Muscle layer of colon (tissue), 2 donors: ENCODE data around the gene AHCYL2.
"Not testable (repeated sequence)": the region's sequence is repeated elsewhere in the genome, so short reads cannot be mapped to it uniquely, and the experiment has no call there.

Experiments used
- H3K27ac ChIP-seq: one replicate; pipeline ENCODE4 v1.7.0; 2013; ENCODE audit warnings: low read depth, mild to moderate bottlenecking, low read length, moderate library complexity
- H3K27me3 ChIP-seq, 2 donors: one replicate each; pipeline ENCODE4 v1.7.0; 2013; ENCODE audit warnings: low read length in 2 of 2, mild to moderate bottlenecking in 2 of 2; ENCODE audit not compliant: insufficient read depth in 2 of 2, control insufficient read depth in 1 of 2
- H3K36me3 ChIP-seq: one replicate; pipeline ENCODE4 v1.7.0; 2013; ENCODE audit warnings: mild to moderate bottlenecking, low read length; ENCODE audit not compliant: insufficient read depth
- H3K4me1 ChIP-seq: one replicate; pipeline ENCODE4 v1.7.0; 2013; ENCODE audit warnings: mild to moderate bottlenecking, low read length; ENCODE audit not compliant: insufficient read depth
- H3K4me3 ChIP-seq, 2 donors: one replicate each; pipeline ENCODE4 v1.7.0; 2013; ENCODE audit warnings: low read length in 2 of 2, low read depth in 1 of 2, mild to moderate bottlenecking in 1 of 2, moderate library complexity in 1 of 2
- H3K9ac ChIP-seq: one replicate; pipeline ENCODE4 v1.7.0; 2013; ENCODE audit warnings: low read length
- H3K9me3 ChIP-seq: one replicate; pipeline ENCODE4 v1.7.0; 2013; ENCODE audit warnings: mild to moderate bottlenecking, low read length
- donor health status: abdominal sarcoma.
- donor health status: Adenocarcinoma of cecum.

AHCYL2 gene

DNA sequence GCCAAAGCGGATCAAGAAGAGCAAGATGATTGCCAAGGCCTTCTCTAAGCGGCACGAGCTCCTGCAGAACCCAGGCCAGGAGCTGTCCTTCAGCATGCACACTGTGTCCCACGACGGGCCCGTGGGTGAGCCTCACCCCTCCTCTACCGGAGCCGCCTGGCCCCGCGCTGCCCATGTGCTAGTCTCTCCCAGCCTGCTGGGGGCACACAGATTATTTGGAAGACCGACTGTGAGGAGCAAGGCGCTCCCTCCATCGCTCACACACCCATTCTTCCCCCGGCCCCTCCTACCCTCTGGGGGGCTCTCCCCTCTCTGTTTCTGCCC is 13.9 kb upstream of the AHCYL2 start:
- H3K4me1 ChIP-seq: no peaks in the 10 kb centered on the region
- no peak overlapping the region for H3K9ac ChIP-seq
- H3K27me3 ChIP-seq: no peaks in the 10 kb centered on the region
- no peak overlapping the region for H3K4me3 ChIP-seq
- H3K27ac ChIP-seq: no peak overlapping the region
- peaks cover 29% of the 10 kb centered on the region for H3K36me3 ChIP-seq
- no peaks in the 10 kb centered on the region for H3K9me3 ChIP-seq

DNA sequence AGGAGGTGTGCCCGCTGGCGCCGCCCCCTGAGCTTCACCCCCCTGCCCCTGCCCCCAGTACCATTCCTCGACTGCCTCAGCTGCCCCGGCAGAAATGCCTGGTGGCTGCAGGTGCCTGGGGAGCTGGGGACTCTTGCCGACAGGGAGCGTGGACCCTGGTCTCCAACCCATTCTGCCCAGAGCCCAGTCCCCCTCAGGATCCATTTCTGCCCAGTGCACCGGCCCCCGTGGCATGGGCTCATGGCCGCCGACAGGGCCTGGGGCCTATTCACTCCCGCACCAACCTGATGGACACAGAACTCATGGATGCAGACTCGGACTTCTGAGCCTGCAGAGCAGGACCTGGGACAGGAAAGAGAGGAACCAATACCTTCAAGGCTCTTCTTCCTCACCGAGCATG is 12.7 kb upstream of the AHCYL2 start:
- Histone ChIP-seq H3K4me3 (no peak overlapping the region), H3K9ac (no peak overlapping the region), H3K4me1 (no peaks in the 10 kb centered on the region), H3K36me3 (peaks cover 25% of the 10 kb centered on the region), H3K27ac (no peak overlapping the region), H3K9me3 (no peaks in the 10 kb centered on the region), H3K27me3 (no peaks in the 10 kb centered on the region)

DNA sequence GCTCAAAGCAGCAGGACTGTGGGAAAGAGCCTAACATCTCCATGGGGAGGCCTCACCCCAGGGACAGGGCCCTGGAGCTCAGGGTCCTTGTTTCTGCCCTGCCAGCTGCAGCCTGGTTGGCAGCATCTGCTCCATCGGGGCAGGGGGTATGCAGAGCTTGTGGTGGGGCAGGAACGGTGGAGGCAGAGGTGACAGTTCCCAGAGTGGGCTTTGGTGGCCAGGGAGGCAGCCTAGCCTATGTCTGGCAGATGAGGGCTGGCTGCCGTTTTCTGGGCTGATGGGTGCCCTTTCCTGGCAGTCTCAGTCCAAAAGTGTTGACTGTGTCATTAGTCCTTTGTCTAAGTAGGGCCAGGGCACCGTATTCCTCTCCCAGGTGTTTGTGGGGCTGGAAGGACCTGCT is 12.2 kb upstream of the AHCYL2 start:
- no peaks in the 10 kb centered on the region for H3K4me1 ChIP-seq
- H3K36me3 ChIP-seq: peaks cover 25% of the 10 kb centered on the region
- H3K27ac ChIP-seq: no peak overlapping the region
- H3K9ac ChIP-seq: no peak overlapping the region
- H3K9me3 ChIP-seq: no peaks in the 10 kb centered on the region
- no peak overlapping the region for H3K4me3 ChIP-seq
- H3K27me3 ChIP-seq: no peaks in the 10 kb centered on the region

DNA sequence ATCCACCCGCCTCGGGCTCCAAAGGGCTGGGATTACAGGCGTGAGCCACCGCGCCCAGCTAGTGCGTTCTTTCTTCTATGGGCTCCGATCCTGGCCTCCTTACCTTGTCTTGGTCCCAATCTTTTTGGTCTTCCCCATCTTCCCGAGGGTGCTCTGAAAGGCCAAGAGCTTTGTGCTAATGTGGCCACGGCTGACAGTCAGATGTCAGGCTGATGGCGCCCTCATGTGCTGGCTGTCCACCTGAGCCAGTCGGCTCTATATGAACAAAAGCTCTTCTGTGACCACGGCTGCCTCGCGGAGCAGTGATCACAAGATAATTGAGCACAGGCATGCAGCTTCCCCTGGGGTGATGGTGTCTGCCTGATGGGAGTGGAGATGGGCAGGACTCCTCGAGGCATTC is 11.0 kb upstream of the AHCYL2 start:
- H3K27ac ChIP-seq: no peak overlapping the region
- H3K4me3 ChIP-seq: no peak overlapping the region
- no peaks in the 10 kb centered on the region for H3K4me1 ChIP-seq
- H3K9me3 ChIP-seq: no peaks in the 10 kb centered on the region
- peaks cover 23% of the 10 kb centered on the region for H3K36me3 ChIP-seq
- H3K27me3 ChIP-seq: no peaks in the 10 kb centered on the region
- H3K9ac ChIP-seq: no peak overlapping the region

DNA sequence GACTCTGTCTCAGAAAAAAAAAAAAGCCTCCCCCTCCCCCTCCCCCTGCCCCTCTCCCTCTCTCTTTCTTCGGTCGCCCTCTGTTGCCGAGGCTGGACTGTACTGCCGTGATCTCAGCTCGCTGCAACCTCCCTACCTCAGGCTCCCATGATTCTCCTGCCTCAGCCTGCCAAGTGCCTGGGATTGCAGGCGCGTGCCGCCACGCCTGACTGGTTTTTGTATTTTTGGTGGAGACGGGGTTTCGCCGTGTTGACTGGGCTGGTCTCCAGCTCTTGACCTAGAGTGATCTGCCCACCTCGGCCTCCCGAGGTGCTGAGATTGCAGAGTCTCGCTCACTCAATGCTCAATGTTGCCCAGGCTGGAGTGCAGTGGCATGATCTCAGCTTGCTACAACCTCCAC is 9.1 kb upstream of the AHCYL2 start:
- not testable (repeated sequence) for H3K4me3 ChIP-seq, H3K27me3 ChIP-seq, H3K27ac ChIP-seq

DNA sequence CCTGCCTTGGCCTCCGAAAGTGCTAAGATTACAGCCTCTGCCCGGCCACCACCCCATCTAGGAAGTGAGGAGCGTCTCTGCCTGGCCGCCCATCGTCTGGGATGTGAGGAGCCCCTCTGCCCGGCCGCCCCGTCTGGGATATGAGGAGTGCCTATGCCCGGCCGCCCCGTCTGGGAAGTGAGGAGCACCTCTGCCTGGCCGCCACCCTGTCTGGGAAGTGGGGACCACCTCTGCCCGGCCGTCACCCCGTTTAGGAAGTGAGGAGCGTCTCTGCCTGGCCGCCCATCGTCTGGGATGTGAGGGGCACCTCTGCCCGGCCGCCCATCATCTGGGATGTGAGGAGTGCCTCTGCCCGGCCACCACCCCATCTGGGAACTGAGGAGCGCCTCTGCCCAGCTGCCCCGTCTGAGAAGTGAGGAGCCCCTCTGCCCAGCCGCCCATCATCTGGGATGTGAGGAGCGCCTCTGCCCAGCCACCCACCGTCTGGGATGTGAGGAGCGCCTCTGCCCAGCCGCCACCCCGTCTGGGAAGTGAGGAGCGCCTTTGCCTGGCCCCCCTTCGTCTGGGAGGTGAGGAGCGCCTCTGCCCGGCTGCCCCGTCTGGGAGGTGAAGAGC is 8.6 kb upstream of the AHCYL2 start:
- not testable (repeated sequence) for H3K27ac ChIP-seq, H3K4me3 ChIP-seq, H3K27me3 ChIP-seq, H3K9ac ChIP-seq, H3K4me1 ChIP-seq, H3K9me3 ChIP-seq
- peaks cover 11% of the 10 kb centered on the region for H3K36me3 ChIP-seq

More for the DNA sequence above, 9.1 kb upstream of the AHCYL2 start:
- not testable (repeated sequence) for H3K4me1 ChIP-seq, H3K9ac ChIP-seq, H3K9me3 ChIP-seq
- peaks cover 11% of the 10 kb centered on the region for H3K36me3 ChIP-seq

DNA sequence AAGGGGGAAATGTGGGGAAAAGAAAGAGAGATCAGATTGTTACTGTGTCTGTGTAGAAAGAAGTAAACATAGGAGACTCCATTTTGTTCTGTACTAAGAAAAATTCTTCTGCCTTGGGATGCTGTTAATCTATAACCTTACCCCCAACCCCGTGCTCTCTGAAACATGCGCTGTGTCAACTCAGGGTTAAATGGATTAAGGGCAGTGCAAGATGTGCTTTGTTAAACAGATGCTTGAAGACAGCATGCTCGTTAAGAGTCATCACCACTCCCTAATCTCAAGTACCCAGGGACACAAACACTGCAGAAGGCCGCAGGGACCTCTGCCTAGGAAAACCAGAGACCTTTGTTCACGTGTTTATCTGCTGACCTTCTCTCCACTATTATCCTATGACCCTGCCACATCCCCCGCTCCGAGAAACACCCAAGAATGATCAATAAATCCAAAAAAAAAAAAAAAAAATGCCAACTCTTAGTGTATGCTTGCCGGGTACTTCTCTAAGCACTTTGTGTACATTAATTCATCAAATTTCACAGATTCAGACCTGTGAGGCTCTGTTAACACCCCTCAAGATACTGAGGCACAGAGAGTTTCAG is 7.9 kb upstream of the AHCYL2 start:
- not testable (repeated sequence) for H3K9me3 ChIP-seq, H3K4me1 ChIP-seq, H3K36me3 ChIP-seq, H3K9ac ChIP-seq, H3K4me3 ChIP-seq, H3K27me3 ChIP-seq, H3K27ac ChIP-seq

DNA sequence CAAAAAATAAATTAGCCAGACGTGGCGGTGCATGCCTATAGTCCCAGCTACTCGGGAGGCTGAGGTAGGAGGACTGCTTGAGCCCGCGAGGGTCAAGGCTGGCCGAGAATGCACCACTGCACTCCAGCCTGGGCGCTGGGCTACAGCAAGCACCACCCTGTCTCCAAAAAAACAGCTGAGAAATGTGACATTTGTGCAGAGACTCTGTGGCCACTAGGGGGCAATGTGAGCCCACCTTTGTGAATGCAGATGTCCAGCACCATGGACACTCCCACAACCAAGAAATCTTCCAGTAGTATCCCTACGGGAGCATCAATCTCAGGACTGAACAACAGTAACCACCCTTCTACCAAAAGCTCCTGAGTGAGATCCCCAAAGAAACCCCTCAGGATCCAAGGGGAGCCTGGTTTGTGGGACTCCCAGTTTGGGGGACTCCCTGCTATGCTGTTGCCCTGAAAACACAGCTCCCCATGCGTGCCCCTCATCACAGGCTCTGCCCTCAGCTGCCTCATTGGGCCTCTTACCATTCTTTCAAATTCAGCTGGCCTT is 6.2 kb upstream of the AHCYL2 start:
- H3K36me3 ChIP-seq: no peaks in the 10 kb centered on the region
- H3K27ac ChIP-seq: no peak overlapping the region
- no peaks in the 10 kb centered on the region for H3K27me3 ChIP-seq
- no peaks in the 10 kb centered on the region for H3K9me3 ChIP-seq
- no peak overlapping the region for H3K4me3 ChIP-seq
- H3K9ac ChIP-seq: no peak overlapping the region
- no peaks in the 10 kb centered on the region for H3K4me1 ChIP-seq

DNA sequence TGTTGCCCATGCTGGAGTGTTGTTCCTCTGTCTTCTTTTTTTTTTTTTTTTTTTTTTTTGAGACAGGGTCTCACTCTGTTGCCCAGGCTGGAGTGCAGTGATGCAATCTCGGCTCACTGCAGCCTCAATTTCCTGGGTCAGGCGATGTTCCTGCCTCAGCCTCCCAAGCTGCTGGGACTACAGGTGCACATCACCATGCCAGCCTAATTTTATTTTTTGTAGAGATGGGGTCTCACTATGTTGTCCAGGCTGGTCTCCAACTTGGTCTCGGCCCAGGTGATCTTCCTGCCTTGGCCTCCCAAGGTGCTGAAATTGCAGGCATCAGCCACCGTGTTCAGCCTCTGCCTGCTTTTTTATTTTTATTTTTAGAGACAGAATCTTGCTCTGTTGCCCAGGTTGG is 5.7 kb upstream of the AHCYL2 start:
- not testable (repeated sequence) for H3K27ac ChIP-seq, H3K27me3 ChIP-seq, H3K4me1 ChIP-seq, H3K4me3 ChIP-seq, H3K9ac ChIP-seq, H3K36me3 ChIP-seq, H3K9me3 ChIP-seq

DNA sequence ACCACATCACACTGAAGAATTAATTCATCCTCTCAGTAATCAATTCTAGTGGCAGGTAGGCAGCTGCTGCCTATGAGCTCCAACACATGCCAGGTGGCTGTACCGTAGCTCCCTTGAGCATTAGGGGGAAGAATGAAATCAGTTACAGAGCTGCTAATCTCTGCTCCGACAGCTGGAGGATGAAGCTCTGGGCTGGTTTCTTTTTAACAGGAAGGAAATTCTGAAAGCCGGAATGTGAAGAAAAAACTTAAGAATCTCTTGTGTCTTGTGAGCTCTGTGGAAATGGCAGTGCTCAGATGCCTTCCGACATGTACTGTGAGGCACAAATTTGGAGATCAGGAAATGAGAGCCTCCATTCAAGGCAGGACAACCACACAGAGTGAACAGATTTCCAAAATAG is 2.8 kb upstream of the AHCYL2 start:
- H3K9me3 ChIP-seq: no peaks in the 10 kb centered on the region
- peaks cover 10% of the 10 kb centered on the region for H3K4me1 ChIP-seq
- H3K9ac ChIP-seq: no peak overlapping the region
- H3K4me3 ChIP-seq: no peak overlapping the region
- H3K36me3 ChIP-seq: no peaks in the 10 kb centered on the region
- H3K27me3 ChIP-seq: no peaks in the 10 kb centered on the region
- no peak overlapping the region for H3K27ac ChIP-seq

DNA sequence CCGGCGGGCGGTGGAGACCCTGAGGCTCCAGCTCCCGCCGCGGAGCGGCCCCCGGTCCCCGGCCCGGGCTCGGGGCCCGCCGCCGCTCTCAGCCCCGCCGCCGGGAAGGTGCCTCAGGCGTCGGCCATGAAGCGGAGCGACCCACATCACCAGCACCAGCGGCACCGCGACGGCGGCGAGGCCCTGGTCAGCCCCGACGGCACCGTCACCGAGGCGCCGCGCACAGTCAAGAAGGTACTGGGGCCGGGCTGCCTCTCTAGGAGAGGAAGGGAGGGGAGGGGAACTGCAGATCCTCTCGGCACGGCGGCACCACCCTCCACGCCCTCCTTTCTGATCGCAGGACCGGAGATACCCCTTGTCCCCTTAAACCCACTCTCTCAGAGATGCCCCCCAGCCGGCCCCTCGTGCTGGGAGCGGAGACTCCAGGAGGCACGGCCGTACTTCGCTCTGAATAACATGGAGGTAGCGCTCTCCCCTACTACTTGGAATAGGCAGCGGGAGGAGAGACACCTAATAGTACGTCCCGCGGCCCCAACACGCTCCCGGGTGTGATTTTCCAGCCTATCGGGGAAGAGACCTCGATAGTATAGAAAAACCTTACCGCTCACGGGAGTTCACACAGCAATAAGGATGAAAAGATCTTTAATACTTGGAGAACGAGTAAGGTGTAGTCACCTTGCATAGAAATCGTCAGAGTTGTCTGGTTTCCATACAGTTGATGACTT is 538 bp downstream of the AHCYL2 start:
- H3K36me3 ChIP-seq: no peaks in the 10 kb centered on the region
- H3K4me1 ChIP-seq: peaks cover 10% of the 10 kb centered on the region
- peak overlapping the region; percentile 67 to 84 for H3K4me3 ChIP-seq

More for the DNA sequence above, 538 bp downstream of the AHCYL2 start:
- Histone ChIP-seq H3K9me3 (no peaks in the 10 kb centered on the region), H3K27me3 (no peaks in the 10 kb centered on the region), H3K9ac (peak overlapping the region; percentile 16), H3K27ac (peak overlapping the region; percentile 99)
